Endothelial cell of umbilical vein (primary cell): ENCODE data around the gene LENG9. TPM values are rescaled to one million over a fixed set of nuclear protein-coding genes. Genes with fewer than 3 reads are reported as not detected.

Experiments used
- BruUV-seq: library from RNA; stranded (reverse); fragments of 400-500 nt; replicated peaks from 2 replicates; lab custom pipeline; 2021; lab: Mats Ljungman, UMichigan
- CTCF ChIA-PET: fragments of 300-600, 350-600 bp; sonication (Branson Sonifier 250); formaldehyde crosslinking; loops from one replicate; lab custom pipeline; 2021; ENCODE audit warnings: antibody characterized with exemption, inconsistent platforms; lab: Charles Lee
- POLR2A ChIA-PET: fragments of 300-600, 350-600 bp; sonication (Branson Sonifier 250); formaldehyde crosslinking; loops from one replicate; lab custom pipeline; 2021; ENCODE audit warnings: antibody characterized with exemption, inconsistent platforms; lab: Charles Lee
- DNase-seq: peaks from one replicate; pipeline ENCODE4 v3.0.0-alpha.2; 2011; ENCODE audit warnings: low read depth, low spot score
- FAIRE-seq: peaks from 2 replicates; lab custom pipeline; 2011; peaks lifted over from hg19 to GRCh38; lab: Jason Lieb, UNC
- H2AFZ ChIP-seq: 2 replicates; pipeline ENCODE4 v1.6.0; 2012; ENCODE audit warnings: low read depth, low read length, control low read depth, inconsistent platforms
- H3K27ac ChIP-seq: 2 replicates; pipeline ENCODE4 v1.5.1; 2011; ENCODE audit warnings: low read depth, mild to moderate bottlenecking, control low read depth, low read length, moderate library complexity; ENCODE audit not compliant: insufficient read depth
- H3K27me3 ChIP-seq, 2 experiments: 2 replicates each; pipeline versions ENCODE4 v1.6.0 to v1.6.1; 2011; ENCODE audit warnings: low read length in 2 of 2, mixed read lengths in 1 of 2; ENCODE audit not compliant: control insufficient read depth in 2 of 2, insufficient read depth in 2 of 2
- H3K36me3 ChIP-seq, 2 experiments: 2 replicates in 1 of 2; 3 replicates in 1 of 2; pipeline ENCODE4 v1.5.1; 2011; ENCODE audit warnings: low read length in 2 of 2, mild to moderate bottlenecking in 1 of 2, moderate library complexity in 1 of 2; ENCODE audit not compliant: control insufficient read depth in 2 of 2, insufficient read depth in 2 of 2; ENCODE audit errors: extremely low read depth in 1 of 2
- H3K4me1 ChIP-seq: 3 replicates; pipeline ENCODE4 v1.5.1; 2011; ENCODE audit warnings: mild to moderate bottlenecking, low read length; ENCODE audit not compliant: control insufficient read depth, insufficient read depth; ENCODE audit errors: extremely low read depth
- H3K4me2 ChIP-seq: 2 replicates; pipeline ENCODE4 v1.6.1; 2011; ENCODE audit warnings: low read length, control low read depth, mixed read lengths; ENCODE audit not compliant: insufficient read depth
- H3K4me3 ChIP-seq, 3 experiments: fragments of 200-600 bp in 1 of 3; sonication (generic), shearing (Covaris generic) in 1 of 3; replicated peaks in 1 of 3; 2 replicates each; pipeline ENCODE4 v1.5.1; 2011 to 2016; ENCODE audit warnings: control low read depth in 3 of 3, low read length in 3 of 3, mild to moderate bottlenecking in 2 of 3, inconsistent platforms in 1 of 3, low read depth in 1 of 3, moderate library complexity in 1 of 3; ENCODE audit not compliant: insufficient read depth in 1 of 3
- H3K79me2 ChIP-seq: 2 replicates; pipeline ENCODE4 v1.6.0; 2012; ENCODE audit warnings: low read length, inconsistent platforms; ENCODE audit not compliant: control insufficient read depth, insufficient read depth
- H3K9ac ChIP-seq: replicated peaks from 2 replicates; pipeline ENCODE3; 2011; ENCODE audit warnings: low read length, control low read depth; ENCODE audit not compliant: insufficient read depth; ENCODE audit errors: extremely low read depth
- H3K9me1 ChIP-seq: replicated peaks from 3 replicates; pipeline ENCODE4 v1.6.0; 2011; ENCODE audit warnings: mild to moderate bottlenecking, low read length; ENCODE audit not compliant: control insufficient read depth, insufficient read depth; ENCODE audit errors: extremely low read depth
- H3K9me3 ChIP-seq: replicated peaks from 2 replicates; pipeline ENCODE4 v1.5.1; 2012; ENCODE audit warnings: low read length, inconsistent platforms; ENCODE audit not compliant: control insufficient read depth, insufficient read depth
- H4K20me1 ChIP-seq: replicated peaks from 2 replicates; pipeline ENCODE3; 2011; ENCODE audit warnings: mild to moderate bottlenecking, low read length; ENCODE audit not compliant: control insufficient read depth, insufficient read depth; ENCODE audit errors: extremely low read depth
- JUN ChIP-seq: IDR thresholded peaks from 2 replicates; pipeline ENCODE4 v1.6.1; 2011; ENCODE audit warnings: borderline replicate concordance, low read depth; ENCODE audit not compliant: insufficient read length, insufficient read depth
- MAX ChIP-seq: IDR thresholded peaks from 2 replicates; pipeline ENCODE4 v1.6.1; 2011; ENCODE audit not compliant: insufficient read depth, insufficient read length
- MYC ChIP-seq: IDR thresholded peaks from one replicate; pipeline ENCODE4 v1.6.1; 2011; ENCODE audit warnings: mild to moderate bottlenecking, low read depth, low read length
- POLR2A ChIP-seq: IDR thresholded peaks from 2 replicates; pipeline ENCODE4 v1.6.1; 2012; ENCODE audit warnings: low read depth, mild to moderate bottlenecking, control low read depth, low read length
- POLR2AphosphoS5 ChIP-seq: IDR thresholded peaks from 2 replicates; pipeline ENCODE4 v1.6.1; 2012; ENCODE audit warnings: low read depth, mild to moderate bottlenecking, control low read depth, low read length, moderate library complexity; ENCODE audit not compliant: insufficient read depth
- dilution Hi-C: fragments of 300-500 bp; cut with MboI; formaldehyde crosslinking; loops from one replicate; pipeline ENCODE4 v1.15.0; 2019; ENCODE audit warnings: low sequenced_read_pairs; ENCODE audit not compliant: extremely low pct_ligation_motif_present
- intact Hi-C: fragments of 100-400 bp; cut with micrococcal nuclease; formaldehyde crosslinking; loops from one replicate; pipeline ENCODE4 v1.10.0; 2022
- polyA plus RNA-seq, 4 experiments: library from polyadenylated mRNA; depleted of rRNA in 3 of 4; stranded (reverse) in 3 of 4; unstranded in 1 of 4; fragments of >200 nt; gene quantifications; 2 replicates each; pipeline versions ENCODE4 v1.2.1 to v1.2.3, GENCODE V29; 2011 to 2012; ENCODE audit warnings: missing spikeins in 1 of 4
- total RNA-seq: library from RNA; stranded (reverse); gene quantifications from 2 replicates; pipeline ENCODE4 v1.2.3, GENCODE V29; 2021

The LENG9 gene
- total and polyA plus RNA-seq, 2 donors (not counting 3 experiments of a cell fraction or from before 2014, with no cell fraction given) = 0.97 to 2.8 TPM

GRCh38 chr19:54473071-54473891, 9.7 kb upstream of the LENG9 start, which contains the start of gene CDC42EP5:
Gene CDC42EP5 (minus strand): TSS chr19:54473296. CDS start chr19:54465547, 7,749 bp downstream.
- H3K79me2 ChIP-seq = peaks cover 1% of the 10 kb centered on the region
- TF ChIP-seq POLR2A (no peak), MYC (no peak), POLR2AphosphoS5 (peak; percentile 68)
- no peaks in the 10 kb centered on the region for H3K9me3 ChIP-seq
- DNase-seq = peak; percentile 90
- peak; percentile 92 for FAIRE-seq
- H3K27me3 ChIP-seq = no peaks in the 10 kb centered on the region
- POLR2A ChIA-PET = interaction anchor here (0.6 to 1.4 kb wide), 5 partner anchors 10 to 1151 kb away, joined by 3 to 6 read pairs (median 4); partner anchors contain the start of genes LENG8, LENG9 and ZNF784
- CTCF ChIA-PET = interaction anchor here (0.7 to 1.7 kb wide), 7 partner anchors 9 to 680 kb away, joined by 3 to 21 read pairs (median 6); partner anchors contain the start of genes LENG8 and LENG9
- intact Hi-C loops = loop anchor here (1.0 kb wide), 1 partner anchor 50 kb away; no protein-coding TSS in a partner anchor
- H3K4me1 ChIP-seq = peaks cover 35% of the 10 kb centered on the region
- H2AFZ ChIP-seq = peak within 1 kb of the TSS; percentile 90
- dilution Hi-C loops = no loop called here
- peak within 1 kb of the TSS; percentile 68 for H3K27ac ChIP-seq
- peak within 1 kb of the TSS; percentile 60 to 70 (median 65) for H3K4me3 ChIP-seq
- H3K9ac ChIP-seq = peak within 1 kb of the TSS; percentile 58
- H3K4me2 ChIP-seq = peak within 1 kb of the TSS; percentile 57
- no peaks in the 10 kb centered on the region for H3K9me1 ChIP-seq
- H4K20me1 ChIP-seq = no peaks in the 10 kb centered on the region
- no peaks in the 10 kb centered on the region for H3K36me3 ChIP-seq
- no TSS peak for BruUV-seq

- peak; percentile 23 for TF ChIP-seq POLR2AphosphoS5
- peak; percentile 10 for TF ChIP-seq JUN
- TF ChIP-seq MAX = no peak
- Histone ChIP-seq H3K4me2 (peak overlapping the region; percentile 50), H4K20me1 (no peaks in the 10 kb centered on the region), H3K4me3 (peak overlapping the region; percentile 32 to 59 (median 58)), H3K9me1 (no peaks in the 10 kb centered on the region), H3K4me1 (peaks cover 35% of the 10 kb centered on the region), H3K79me2 (peaks cover 1% of the 10 kb centered on the region), H3K27ac (peak overlapping the region; percentile 88), H3K9me3 (no peaks in the 10 kb centered on the region), H3K36me3 (no peaks in the 10 kb centered on the region), H3K9ac (peak overlapping the region; percentile 71), H2AFZ (peak overlapping the region; percentile 78), H3K27me3 (no peaks in the 10 kb centered on the region)
- ChIA-PET POLR2A (no interaction called here), CTCF (interaction anchor here (1.0 kb wide), 1 partner anchor 22 kb away, joined by 4 read pairs; the partner anchor contains the start of gene LENG8)
- DNase-seq (peak; percentile 67), FAIRE-seq (peak; percentile 73)
- BruUV-seq = TSS peak; percentile 82
- dilution Hi-C loops (no loop called here), intact Hi-C loops (loop anchor here (1.0 to 2.0 kb wide), 2 partner anchors 8 to 280 kb away; partner anchors contain the start of genes LENG9 and TSEN34)
These were observed 7.6 kb upstream of the LENG9 start for GRCh38 chr19:54470991-54471782.
